ENCODE results near the gene SMIM33. TPM values are rescaled to one million over a fixed set of nuclear protein-coding genes. Genes with fewer than 3 reads are reported as not detected.
"Not testable (repeated sequence)": the region's sequence is repeated elsewhere in the genome, so short reads cannot be mapped to it uniquely, and the experiment has no call there.

Gene SMIM33
- total RNA-seq, 2 experiments from 2014 or later: 1.5 TPM

GRCh38 chr5:139482890-139483208, 12.0 kb downstream of the SMIM33 start:
- ChIA-PET POLR2A (interaction anchor here (1.2 to 4.2 kb wide), 16 partner anchors 11 to 189 kb away, joined by 4 to 79 read pairs (median 15); partner anchors contain the start of genes DNAJC18, ECSCR, SMIM33 and SPATA24), CTCF (interaction anchor here (0.7 to 5.2 kb wide), 12 partner anchors 12 to 88 kb away, joined by 3 to 55 read pairs (median 8); partner anchors contain the start of genes DNAJC18 and SMIM33)
- H3K27me3 Mint-ChIP-seq, DNase-seq, H3K9me3 Mint-ChIP-seq: not testable (repeated sequence)
- H3K27ac Mint-ChIP-seq: peak overlapping the region; percentile 99
- intact Hi-C loops (cut with micrococcal nuclease): loop anchor here (1.0 to 2.0 kb wide), 6 partner anchors 24 to 68 kb away; partner anchors contain the start of gene DNAJC18
- H3K4me1 Mint-ChIP-seq (ENCODE audit: low read depth): peaks cover 32% of the 10 kb centered on the region
- peak overlapping the region; percentile 94 for H3K4me3 Mint-ChIP-seq
- peaks cover 42% of the 10 kb centered on the region for H3K36me3 Mint-ChIP-seq

- Mint-ChIP-seq H3K9me3 (no peaks in the 10 kb centered on the region), H3K27ac (no peak overlapping the region), H3K36me3 (peaks cover 15% of the 10 kb centered on the region), H3K4me1 (ENCODE audit: low read depth) (peaks cover 17% of the 10 kb centered on the region), H3K4me3 (no peak overlapping the region), H3K27me3 (no peaks in the 10 kb centered on the region)
- no peak for DNase-seq
- intact Hi-C loops (cut with micrococcal nuclease): no loop called here
- CTCF ChIA-PET: no interaction called here
- POLR2A ChIA-PET: no interaction called here
Observed at GRCh38 chr5:139486201-139486600, 15.4 kb downstream of the SMIM33 start.

DNA sequence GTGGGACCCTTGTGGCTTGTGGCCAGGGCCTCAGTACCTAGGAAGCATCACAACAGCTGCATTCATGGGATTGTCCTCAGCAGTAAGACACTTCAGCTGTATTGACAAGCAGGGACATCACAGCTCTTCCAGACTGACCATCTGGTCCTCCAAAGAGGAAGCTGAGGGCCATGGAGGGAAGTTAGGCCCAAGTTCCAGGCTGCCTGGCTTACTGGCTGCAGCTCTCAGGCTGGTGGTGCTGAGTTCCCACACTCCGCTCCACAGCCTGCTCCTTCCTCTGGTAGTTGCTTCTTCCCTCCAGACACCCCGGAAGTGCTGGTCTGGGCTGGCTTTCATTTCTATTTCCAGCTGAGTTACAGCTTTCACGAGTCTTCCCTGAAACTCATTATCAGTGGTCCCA, 17.5 kb downstream of the SMIM33 start:
- Mint-ChIP-seq H3K27ac (no peak overlapping the region), H3K36me3 (no peaks in the 10 kb centered on the region), H3K9me3 (no peaks in the 10 kb centered on the region), H3K4me1 (ENCODE audit: low read depth) (peaks cover 18% of the 10 kb centered on the region), H3K4me3 (no peak overlapping the region), H3K27me3 (no peaks in the 10 kb centered on the region)
- no peak for DNase-seq
- ChIA-PET POLR2A (no interaction called here), CTCF (interaction anchor here (0.6 kb wide), 1 partner anchor 66 kb away, joined by 4 read pairs; no protein-coding TSS in a partner anchor)
- intact Hi-C loops (cut with micrococcal nuclease): no loop called here

GRCh38 chr5:139492700-139493192, 21.9 kb downstream of the SMIM33 start:
- H3K4me3 Mint-ChIP-seq: no peak overlapping the region
- CTCF ChIA-PET: interaction anchor here (5.3 kb wide), 1 partner anchor 70 kb away, joined by 29 read pairs; no protein-coding TSS in a partner anchor
- H3K4me1 Mint-ChIP-seq (ENCODE audit: low read depth): peaks cover 35% of the 10 kb centered on the region
- no peak for DNase-seq
- no peaks in the 10 kb centered on the region for H3K9me3 Mint-ChIP-seq
- intact Hi-C loops (cut with micrococcal nuclease): no loop called here
- no peaks in the 10 kb centered on the region for H3K27me3 Mint-ChIP-seq
- POLR2A ChIA-PET: no interaction called here
- H3K36me3 Mint-ChIP-seq: no peaks in the 10 kb centered on the region
- no peak overlapping the region for H3K27ac Mint-ChIP-seq

- ChIA-PET POLR2A (interaction anchor here (0.7 kb wide), 1 partner anchor 8 kb away, joined by 3 read pairs; no protein-coding TSS in a partner anchor), CTCF (interaction anchor here (1.0 to 5.3 kb wide), 4 partner anchors 12 to 71 kb away, joined by 3 to 29 read pairs (median 14); partner anchors contain the start of genes ECSCR and STING1)
- intact Hi-C loops (cut with micrococcal nuclease): no loop called here
- Mint-ChIP-seq H3K27me3 (no peaks in the 10 kb centered on the region), H3K4me1 (ENCODE audit: low read depth) (peaks cover 26% of the 10 kb centered on the region), H3K36me3 (no peaks in the 10 kb centered on the region), H3K27ac (no peak overlapping the region), H3K4me3 (no peak overlapping the region), H3K9me3 (no peaks in the 10 kb centered on the region)
- DNase-seq: no peak
Observed at GRCh38 chr5:139494256-139494655, 23.5 kb downstream of the SMIM33 start.

GRCh38 chr5:139494832-139495231, 24.0 kb downstream of the SMIM33 start:
- Mint-ChIP-seq H3K27ac (no peak overlapping the region), H3K27me3 (no peaks in the 10 kb centered on the region), H3K9me3 (no peaks in the 10 kb centered on the region), H3K36me3 (no peaks in the 10 kb centered on the region), H3K4me3 (no peak overlapping the region), H3K4me1 (ENCODE audit: low read depth) (peaks cover 26% of the 10 kb centered on the region)
- ChIA-PET CTCF (interaction anchor here (0.5 to 5.3 kb wide), 5 partner anchors 12 to 72 kb away, joined by 3 to 29 read pairs (median 7); partner anchors contain the start of genes ECSCR and STING1), POLR2A (interaction anchor here (1.9 kb wide), 1 partner anchor 13 kb away, joined by 15 read pairs; the partner anchor contains the start of gene STING1)
- intact Hi-C loops (cut with micrococcal nuclease): no loop called here
- DNase-seq: no peak

- H3K36me3 Mint-ChIP-seq: no peaks in the 10 kb centered on the region
- H3K9me3 Mint-ChIP-seq: no peaks in the 10 kb centered on the region
- H3K27ac Mint-ChIP-seq: peak overlapping the region; percentile 73
- intact Hi-C loops (cut with micrococcal nuclease): no loop called here
- H3K4me3 Mint-ChIP-seq: no peak overlapping the region
- peaks cover 26% of the 10 kb centered on the region for H3K4me1 Mint-ChIP-seq (ENCODE audit: low read depth)
- no peaks in the 10 kb centered on the region for H3K27me3 Mint-ChIP-seq
- POLR2A ChIA-PET: interaction anchor here (1.6 to 1.9 kb wide), 2 partner anchors 14 to 17 kb away, joined by 9 to 15 read pairs; partner anchors contain the start of gene STING1
- DNase-seq: peak; percentile 51
- CTCF ChIA-PET: interaction anchor here (0.5 to 5.3 kb wide), 8 partner anchors 12 to 76 kb away, joined by 3 to 29 read pairs (median 4); partner anchors contain the start of gene STING1
Observed at GRCh38 chr5:139495638-139496435, 25.0 kb downstream of the SMIM33 start.

DNA sequence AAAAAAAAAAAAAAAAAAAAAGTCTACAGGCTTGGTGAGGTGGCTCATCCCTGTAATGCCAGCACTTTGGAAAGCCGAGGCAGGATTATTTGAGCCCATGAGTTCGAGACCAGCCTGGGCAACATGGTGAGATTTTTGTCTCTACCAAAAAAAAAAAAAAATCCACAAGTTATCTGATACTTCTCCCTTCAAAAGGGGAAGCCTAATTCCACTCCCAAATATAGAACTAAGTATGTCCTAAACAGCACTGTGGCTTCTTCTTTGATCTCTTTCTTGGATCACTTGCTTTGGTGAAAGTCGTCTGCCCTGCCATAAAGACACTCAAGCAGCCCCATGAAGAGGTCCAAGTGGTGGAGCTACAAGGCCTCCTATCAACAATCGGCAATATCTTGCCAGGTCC, 30.6 kb downstream of the SMIM33 start:
- ChIA-PET CTCF (interaction anchor here (1.8 to 2.7 kb wide), 2 partner anchors 12 to 79 kb away, joined by 4 to 10 read pairs; no protein-coding TSS in a partner anchor), POLR2A (no interaction called here)
- no peak for DNase-seq
- intact Hi-C loops (cut with micrococcal nuclease): no loop called here
- Mint-ChIP-seq H3K4me3 (no peak overlapping the region), H3K27me3 (no peaks in the 10 kb centered on the region), H3K36me3 (no peaks in the 10 kb centered on the region), H3K9me3 (no peaks in the 10 kb centered on the region), H3K27ac (no peak overlapping the region), H3K4me1 (ENCODE audit: low read depth) (peaks cover 3% of the 10 kb centered on the region)

GRCh38 chr5:139503036-139503817, 32.4 kb downstream of the SMIM33 start:
- H3K36me3 Mint-ChIP-seq; H3K4me3 Mint-ChIP-seq; intact Hi-C loops (cut with micrococcal nuclease); H3K9me3 Mint-ChIP-seq; DNase-seq; H3K4me1 Mint-ChIP-seq (ENCODE audit: low read depth); H3K27me3 Mint-ChIP-seq; H3K27ac Mint-ChIP-seq: not testable (repeated sequence)
- POLR2A ChIA-PET: interaction anchor here (0.9 kb wide), 1 partner anchor 9 kb away, joined by 3 read pairs; no protein-coding TSS in a partner anchor
- CTCF ChIA-PET: interaction anchor here (1.2 to 2.7 kb wide), 3 partner anchors 10 to 110 kb away, joined by 4 to 10 read pairs (median 4); no protein-coding TSS in a partner anchor

DNA sequence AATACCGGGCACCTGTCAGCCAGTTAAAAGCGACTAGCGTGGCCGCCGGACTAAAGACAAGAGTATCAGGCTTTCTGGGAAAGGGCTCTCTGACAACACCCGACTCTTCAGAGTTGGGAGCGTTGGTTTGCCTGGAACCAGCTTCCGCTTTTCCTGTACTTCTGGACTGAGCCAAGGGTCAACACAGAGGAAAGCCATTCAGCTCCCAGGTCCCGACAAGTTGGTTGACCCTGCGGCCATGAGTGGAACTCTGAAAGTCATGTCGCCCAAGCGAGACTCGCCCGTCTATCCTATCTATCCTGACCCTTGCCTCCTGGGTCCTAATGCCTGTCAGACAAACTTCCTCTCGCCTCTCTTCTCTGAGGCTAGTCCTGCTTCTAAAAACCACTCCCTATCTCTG, 33.1 kb downstream of the SMIM33 start:
- H3K4me3 Mint-ChIP-seq; intact Hi-C loops (cut with micrococcal nuclease); H3K4me1 Mint-ChIP-seq (ENCODE audit: low read depth); H3K27me3 Mint-ChIP-seq; DNase-seq; H3K27ac Mint-ChIP-seq; H3K9me3 Mint-ChIP-seq; H3K36me3 Mint-ChIP-seq; POLR2A ChIA-PET: not testable (repeated sequence)
- CTCF ChIA-PET: interaction anchor here (1.2 kb wide), 1 partner anchor 111 kb away, joined by 4 read pairs; no protein-coding TSS in a partner anchor

DNA sequence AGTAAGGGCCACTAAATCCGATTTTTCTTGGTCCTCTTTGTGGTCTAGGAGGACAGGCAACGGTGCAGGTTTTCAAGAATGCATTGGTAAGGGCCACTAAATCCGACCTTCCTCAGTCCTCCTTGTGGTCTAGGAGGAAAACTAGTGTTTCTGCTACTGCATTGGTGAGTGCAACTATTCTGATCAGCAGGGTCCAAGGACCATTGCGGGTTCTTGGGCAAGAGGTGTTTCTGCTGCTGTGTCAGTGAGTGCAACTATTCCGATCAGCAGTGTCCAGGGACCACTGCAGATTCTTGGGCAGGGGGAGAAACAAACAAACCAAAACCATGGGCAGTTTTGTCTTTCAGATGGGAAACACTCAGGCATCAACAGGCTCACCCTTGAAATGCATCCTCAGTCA, 33.9 kb downstream of the SMIM33 start:
- H3K27ac Mint-ChIP-seq; intact Hi-C loops (cut with micrococcal nuclease); H3K4me1 Mint-ChIP-seq (ENCODE audit: low read depth); H3K4me3 Mint-ChIP-seq; H3K36me3 Mint-ChIP-seq; H3K27me3 Mint-ChIP-seq; POLR2A ChIA-PET; DNase-seq; H3K9me3 Mint-ChIP-seq: not testable (repeated sequence)
- CTCF ChIA-PET: interaction anchor here (1.0 to 1.5 kb wide), 3 partner anchors 9 to 112 kb away, joined by 3 to 4 read pairs (median 4); no protein-coding TSS in a partner anchor

Measured in activated CD4-positive, alpha-beta memory T cell treated with anti-CD3 and anti-CD28 coated beads for 36 hours (primary cell).